ENCODE measurements around the gene YWHAG. TPM values are rescaled to one million over a fixed set of nuclear protein-coding genes. Genes with fewer than 3 reads are reported as not detected.
A peak's percentile ranks its signal among the peaks of the same experiment; 100 is the strongest.

The YWHAG gene
- total RNA-seq, 6 donors from 2014 or later: 51.3 to 114 (median 73.4) TPM

DNA sequence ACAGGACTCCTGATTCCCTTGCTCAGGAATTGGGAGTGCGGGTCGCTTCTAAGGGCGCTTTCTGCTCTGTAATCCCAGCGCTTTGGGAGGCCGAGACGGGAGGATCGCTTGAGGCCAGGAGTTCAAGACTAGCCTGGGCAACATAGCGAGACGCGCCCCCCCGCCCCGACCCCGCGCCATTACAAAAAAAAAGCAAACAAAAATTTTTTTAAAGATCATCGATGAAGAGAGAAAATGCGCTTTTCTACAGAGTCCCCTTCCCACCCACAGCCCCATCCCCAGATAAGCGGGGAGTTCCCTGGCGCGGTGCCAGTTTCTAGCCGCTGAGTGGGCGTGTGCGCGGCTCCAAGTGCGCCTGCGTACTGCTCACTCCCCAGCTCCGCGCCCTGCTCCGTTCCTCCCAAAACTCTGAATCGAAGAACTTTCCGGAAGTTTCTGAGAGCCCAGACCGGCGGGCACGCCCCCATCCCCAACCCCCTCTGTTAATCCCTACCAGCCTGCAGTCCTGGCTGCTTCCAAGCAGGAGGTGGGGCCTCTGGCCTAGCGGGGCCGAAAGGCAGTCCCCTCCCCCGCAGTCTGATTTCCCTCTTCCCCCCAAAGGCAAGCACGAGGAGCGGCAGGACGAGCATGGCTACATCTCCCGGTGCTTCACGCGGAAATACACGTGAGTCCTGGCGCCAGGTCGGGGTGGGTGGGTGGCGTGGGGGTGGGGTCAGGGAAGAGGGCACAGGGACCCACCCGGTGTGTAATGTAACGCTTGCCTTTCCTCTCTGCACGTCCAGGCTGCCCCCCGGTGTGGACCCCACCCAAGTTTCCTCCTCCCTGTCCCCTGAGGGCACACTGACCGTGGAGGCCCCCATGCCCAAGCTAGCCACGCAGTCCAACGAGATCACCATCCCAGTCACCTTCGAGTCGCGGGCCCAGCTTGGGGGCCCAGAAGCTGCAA, 55.3 kb downstream of the YWHAG start:
- Histone ChIP-seq H3K9me3 (no peaks in the 10 kb centered on the region), H3K4me1 (peaks cover 23 to 52% (median 34%) of the 10 kb centered on the region in 4 donors), H3K27me3 (no peaks in the 10 kb centered on the region), H3K4me3 (peak overlapping the region; percentile 52 to 93 (median 90)), H3K36me3 (peaks cover 0 to 4% (median 0%) of the 10 kb centered on the region in 4 donors), H3K27ac (peak overlapping the region; percentile 92 to 98 (median 96))
- TF ChIP-seq EP300 (IDR thresholded peaks at IDR 0.05): no peak
- TF ChIP-seq POLR2AphosphoS5 (IDR thresholded peaks at IDR 0.05): peak; percentile 30 to 62
- peak in 3 of 4 donors; percentile 27 to 48 (median 41) for TF ChIP-seq POLR2A (IDR thresholded peaks at IDR 0.05)
- WGBS, 2 donors: 0 to 3% methylated on average over 46 to 54 of the region's 56 CpGs
- DNase-seq (peak; percentile 89 to 91), ATAC-seq (ENCODE audit: low FRiP score in 2 of 2) (peak; percentile 83)

DNA sequence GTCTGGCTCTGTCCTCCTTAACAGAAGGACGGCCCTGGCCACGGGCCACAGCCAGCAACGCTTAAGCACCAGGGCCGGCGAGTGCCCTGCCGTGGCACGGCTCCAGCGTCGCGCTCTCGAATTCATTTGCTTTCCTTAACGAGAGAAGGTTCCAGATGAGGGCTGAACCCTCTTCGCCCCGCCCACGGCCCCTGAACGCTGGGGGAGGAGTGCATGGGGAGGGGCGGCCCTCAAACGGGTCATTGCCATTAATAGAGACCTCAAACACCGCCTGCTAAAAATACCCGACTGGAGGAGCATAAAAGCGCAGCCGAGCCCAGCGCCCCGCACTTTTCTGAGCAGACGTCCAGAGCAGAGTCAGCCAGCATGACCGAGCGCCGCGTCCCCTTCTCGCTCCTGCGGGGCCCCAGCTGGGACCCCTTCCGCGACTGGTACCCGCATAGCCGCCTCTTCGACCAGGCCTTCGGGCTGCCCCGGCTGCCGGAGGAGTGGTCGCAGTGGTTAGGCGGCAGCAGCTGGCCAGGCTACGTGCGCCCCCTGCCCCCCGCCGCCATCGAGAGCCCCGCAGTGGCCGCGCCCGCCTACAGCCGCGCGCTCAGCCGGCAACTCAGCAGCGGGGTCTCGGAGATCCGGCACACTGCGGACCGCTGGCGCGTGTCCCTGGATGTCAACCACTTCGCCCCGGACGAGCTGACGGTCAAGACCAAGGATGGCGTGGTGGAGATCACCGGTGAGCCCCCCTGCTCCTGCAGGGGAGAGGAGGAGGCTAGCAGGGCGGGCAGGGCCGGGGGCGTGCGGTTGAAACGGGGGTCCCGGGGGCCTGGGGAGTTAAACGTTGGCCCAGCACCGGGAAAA, 56.2 kb downstream of the YWHAG start, which contains the start of gene HSPB1:
HSPB1 (plus strand) TSS at position 327 of the 855 bp plus-strand sequence; CDS start at position 367, 40 bp downstream.
- ATAC-seq (ENCODE audit: low FRiP score in 2 of 2) (peak; percentile 91 to 92), DNase-seq (peak; percentile 95 to 97)
- Histone ChIP-seq H3K4me1 (peaks cover 28 to 55% (median 35%) of the 10 kb centered on the region in 4 donors), H3K9me3 (no peaks in the 10 kb centered on the region), H3K36me3 (peaks cover 0 to 4% (median 0%) of the 10 kb centered on the region in 4 donors), H3K27ac (peak within 1 kb of the TSS; percentile 92 to 98 (median 96)), H3K27me3 (no peaks in the 10 kb centered on the region), H3K4me3 (peak within 1 kb of the TSS; percentile 52 to 93 (median 90))
- TF ChIP-seq POLR2AphosphoS5 (IDR thresholded peaks at IDR 0.05) (peak; percentile 86 to 97), POLR2A (IDR thresholded peaks at IDR 0.05) (peak in 3 of 4 donors; percentile 94 to 96 (median 96)), EP300 (IDR thresholded peaks at IDR 0.05) (peak in 1 of 4 donors; percentile 73)
- TF ChIP-seq, protein P1, sequence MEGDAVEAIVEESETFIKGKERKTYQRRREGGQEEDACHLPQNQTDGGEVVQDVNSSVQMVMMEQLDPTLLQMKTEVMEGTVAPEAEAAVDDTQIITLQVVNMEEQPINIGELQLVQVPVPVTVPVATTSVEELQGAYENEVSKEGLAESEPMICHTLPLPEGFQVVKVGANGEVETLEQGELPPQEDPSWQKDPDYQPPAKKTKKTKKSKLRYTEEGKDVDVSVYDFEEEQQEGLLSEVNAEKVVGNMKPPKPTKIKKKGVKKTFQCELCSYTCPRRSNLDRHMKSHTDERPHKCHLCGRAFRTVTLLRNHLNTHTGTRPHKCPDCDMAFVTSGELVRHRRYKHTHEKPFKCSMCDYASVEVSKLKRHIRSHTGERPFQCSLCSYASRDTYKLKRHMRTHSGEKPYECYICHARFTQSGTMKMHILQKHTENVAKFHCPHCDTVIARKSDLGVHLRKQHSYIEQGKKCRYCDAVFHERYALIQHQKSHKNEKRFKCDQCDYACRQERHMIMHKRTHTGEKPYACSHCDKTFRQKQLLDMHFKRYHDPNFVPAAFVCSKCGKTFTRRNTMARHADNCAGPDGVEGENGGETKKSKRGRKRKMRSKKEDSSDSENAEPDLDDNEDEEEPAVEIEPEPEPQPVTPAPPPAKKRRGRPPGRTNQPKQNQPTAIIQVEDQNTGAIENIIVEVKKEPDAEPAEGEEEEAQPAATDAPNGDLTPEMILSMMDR (IDR thresholded peaks at IDR 0.05): peak in 1 of 6 experiments; percentile 5
- WGBS, 2 donors: 2% methylated on average over 48 of the region's 75 CpGs; no CpG with 5 or more reads in 1 of the 2 donors

DNA sequence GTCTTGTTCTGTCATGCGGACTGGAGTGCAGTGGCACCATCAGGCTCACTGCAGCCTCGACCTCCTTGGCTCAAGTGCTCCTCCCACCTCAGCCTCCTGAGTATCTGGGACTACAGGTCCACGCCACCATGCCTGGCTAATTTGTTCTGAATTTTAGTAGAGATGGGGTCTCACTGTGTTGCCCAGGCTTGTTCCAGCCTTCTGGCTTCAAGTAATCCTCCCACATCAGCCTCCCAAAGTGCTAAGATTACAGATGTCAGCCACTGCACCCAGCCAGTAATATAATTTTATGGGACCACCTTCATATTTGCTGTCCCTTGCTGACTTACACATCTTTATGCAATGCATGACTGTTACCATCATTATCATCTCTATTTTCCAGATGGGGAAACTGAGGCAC, 57.8 kb downstream of the YWHAG start:
- Histone ChIP-seq H3K9me3 (no peaks in the 10 kb centered on the region), H3K4me3 (no peak overlapping the region), H3K4me1 (peaks cover 26 to 54% (median 36%) of the 10 kb centered on the region in 4 donors), H3K27me3 (no peaks in the 10 kb centered on the region), H3K27ac (peak overlapping the region in 1 of 4 donors; percentile 97), H3K36me3 (peaks cover 0 to 4% (median 0%) of the 10 kb centered on the region in 4 donors)
- no peak for DNase-seq
- WGBS, 2 donors: 88 to 94% methylated on average over 3 of the region's 3 CpGs
- no peak for ATAC-seq (ENCODE audit: low FRiP score in 2 of 2)
- TF ChIP-seq EP300 (IDR thresholded peaks at IDR 0.05) (no peak), POLR2A (IDR thresholded peaks at IDR 0.05) (no peak), POLR2AphosphoS5 (IDR thresholded peaks at IDR 0.05) (no peak)
- TF ChIP-seq, protein P1 (IDR thresholded peaks at IDR 0.05): no peak

DNA sequence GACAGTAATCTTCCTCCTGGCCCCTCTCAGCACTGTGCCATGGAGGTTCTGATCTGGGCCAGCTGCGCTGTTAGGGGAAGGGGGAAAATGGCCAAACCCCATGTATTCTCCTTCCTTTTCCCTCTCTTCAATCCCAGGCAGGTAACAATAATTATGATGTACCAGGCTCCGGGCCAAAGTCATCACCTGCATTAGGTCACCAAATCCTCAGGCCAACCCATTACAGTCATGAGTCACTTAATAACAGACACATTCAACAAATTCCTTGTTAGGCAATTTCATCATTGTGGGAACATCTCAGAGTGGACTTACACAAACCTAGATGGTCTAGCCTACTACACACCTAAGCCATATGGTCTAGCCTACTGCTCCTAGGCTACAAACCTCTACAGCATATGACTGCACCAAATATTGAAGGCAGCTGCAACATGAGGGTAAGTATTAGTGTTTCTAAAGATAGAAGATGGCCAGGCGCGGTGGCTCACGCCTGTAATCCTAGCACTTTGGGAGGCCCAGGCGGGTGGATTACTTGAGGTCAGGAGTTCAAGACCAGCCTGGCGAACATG, 58.5 kb downstream of the YWHAG start:
- H3K27ac ChIP-seq: peak overlapping the region in 3 of 4 donors; percentile 42 to 57 (median 53)
- peak; percentile 20 to 33 for TF ChIP-seq POLR2AphosphoS5 (IDR thresholded peaks at IDR 0.05)
- TF ChIP-seq EP300 (IDR thresholded peaks at IDR 0.05): peak in 1 of 4 donors; percentile 80
- TF ChIP-seq, protein P1 (IDR thresholded peaks at IDR 0.05): no peak
- H3K4me1 ChIP-seq: peaks cover 33 to 58% (median 39%) of the 10 kb centered on the region in 4 donors
- H3K4me3 ChIP-seq: no peak overlapping the region
- no peak for ATAC-seq (ENCODE audit: low FRiP score in 2 of 2)
- no peaks in the 10 kb centered on the region for H3K27me3 ChIP-seq
- 78 to 80% methylated on average over 7 of the region's 7 CpGs for WGBS, 2 donors
- peaks cover 0 to 4% (median 0%) of the 10 kb centered on the region in 4 donors for H3K36me3 ChIP-seq
- no peaks in the 10 kb centered on the region for H3K9me3 ChIP-seq
- peak in 1 of 2 donors; percentile 78 for DNase-seq
